SK-N-SH (cell line): ENCODE results near the gene ADPRHL1. TPM values are rescaled to one million over a fixed set of nuclear protein-coding genes. Genes with fewer than 3 reads are reported as not detected.
"Not testable (repeated sequence)": the region's sequence is repeated elsewhere in the genome, so short reads cannot be mapped to it uniquely, and the experiment has no call there.

Source experiments
- CTCF ChIA-PET: fragments of 300-600, 350-600 bp; formaldehyde crosslinking; extraction: SDS; loops from one replicate; lab custom pipeline; 2021; lab: Yijun Ruan, JAX
- POLR2A ChIA-PET: fragments of 350-600 bp; sonication (Branson Sonifier 250); formaldehyde crosslinking; extraction: SDS; loops from one replicate; lab custom pipeline; 2020; ENCODE audit warnings: antibody characterized with exemption, inconsistent platforms; lab: Yijun Ruan, JAX
- DNase-seq: peaks from one replicate; pipeline ENCODE4 v3.0.0; 2012
- H2AFZ ChIP-seq: fragments of 200-600 bp; sonication (generic); 2 replicates; pipeline ENCODE4 v1.8.1; 2016; ENCODE audit warnings: antibody characterized with exemption, mild to moderate bottlenecking, low read depth
- H3F3A ChIP-seq: fragments of 200-600 bp; sonication (generic); replicated peaks from 2 replicates; pipeline ENCODE3; 2016; ENCODE audit warnings: antibody characterized with exemption, mild to moderate bottlenecking; ENCODE audit not compliant: insufficient read depth
- H3K27ac ChIP-seq, 2 experiments: fragments of 200-500 bp in 1 of 2; fragments of 200-600 bp in 1 of 2; sonication (Bioruptor generic) in 1 of 2; sonication (generic), shearing (Covaris generic) in 1 of 2; 2 replicates each; pipeline versions ENCODE4 v1.5.1 to v1.6.1; 2014 to 2016; ENCODE audit warnings: low read depth in 2 of 2, inconsistent platforms in 1 of 2, low read length in 1 of 2, mild to moderate bottlenecking in 1 of 2, mixed read lengths in 1 of 2
- H3K27me3 ChIP-seq: fragments of 200-600 bp; sonication (generic), shearing (Covaris generic); 2 replicates; pipeline ENCODE4 v1.6.1; 2016; ENCODE audit warnings: mixed run types; ENCODE audit not compliant: insufficient read depth
- H3K36me3 ChIP-seq, 2 experiments: fragments of 200-500 bp in 1 of 2; fragments of 200-600 bp in 1 of 2; sonication (Bioruptor generic) in 1 of 2; sonication (generic) in 1 of 2; replicated peaks in 1 of 2; 2 replicates each; pipeline versions ENCODE3 to v1.5.1; 2014 to 2016; ENCODE audit warnings: low read length in 1 of 2, mild to moderate bottlenecking in 1 of 2; ENCODE audit not compliant: insufficient read depth in 2 of 2, control insufficient read depth in 1 of 2
- H3K4me1 ChIP-seq, 2 experiments: fragments of 200-500 bp in 1 of 2; fragments of 200-600 bp in 1 of 2; sonication (Bioruptor generic) in 1 of 2; sonication (generic), shearing (Covaris generic) in 1 of 2; 2 replicates each; pipeline versions ENCODE4 v1.5.1 to v1.6.1; 2014 to 2016; ENCODE audit warnings: low read depth in 1 of 2, low read length in 1 of 2, mixed run types in 1 of 2; ENCODE audit not compliant: insufficient read depth in 2 of 2, control insufficient read depth in 1 of 2
- H3K4me2 ChIP-seq: fragments of 200-600 bp; sonication (generic), shearing (Covaris generic); 2 replicates; pipeline ENCODE4 v1.6.1; 2017; ENCODE audit warnings: mixed run types
- H3K4me3 ChIP-seq, 2 experiments: fragments of 200-500 bp in 1 of 2; fragments of 200-600 bp in 1 of 2; sonication (Bioruptor generic) in 1 of 2; sonication (generic), shearing (Covaris generic) in 1 of 2; 2 replicates each; pipeline versions ENCODE4 v1.5.1 to v1.8.1; 2014 to 2016; ENCODE audit warnings: low read depth in 2 of 2, inconsistent platforms in 1 of 2, low read length in 1 of 2, mild to moderate bottlenecking in 1 of 2, mixed read lengths in 1 of 2, moderate library complexity in 1 of 2
- H3K79me2 ChIP-seq: fragments of 200-600 bp; sonication (generic); 2 replicates; pipeline ENCODE4 v1.8.1; 2017; ENCODE audit warnings: mild to moderate bottlenecking; ENCODE audit not compliant: insufficient read depth
- H3K9ac ChIP-seq: fragments of 200-600 bp; sonication (generic); 2 replicates; pipeline ENCODE4 v1.6.1; 2017; ENCODE audit warnings: mixed run types
- H3K9me2 ChIP-seq: fragments of 200-600 bp; sonication (generic); 2 replicates; pipeline ENCODE4 v1.6.1; 2017; ENCODE audit warnings: mixed run types
- H3K9me3 ChIP-seq: fragments of 200-600 bp; sonication (generic); 2 replicates; pipeline ENCODE4 v1.6.1; 2017; ENCODE audit warnings: mixed run types, mild to moderate bottlenecking, moderate library complexity
- H4K20me1 ChIP-seq: fragments of 200-600 bp; sonication (generic); 2 replicates; pipeline ENCODE4 v1.6.1; 2017; ENCODE audit warnings: mild to moderate bottlenecking, mixed run types; ENCODE audit not compliant: insufficient read depth
- EP300 ChIP-seq, 2 experiments: IDR thresholded peaks; 2 replicates each; pipeline versions ENCODE4 v1.4.0 to v1.6.1; 2012; ENCODE audit warnings: borderline replicate concordance in 1 of 2, low read depth in 1 of 2, low read length in 1 of 2
- EZH2phosphoT487 ChIP-seq: fragments of 200-600 bp; sonication (generic); IDR thresholded peaks from 2 replicates; pipeline ENCODE4 v1.6.1; 2017; ENCODE audit warnings: low read depth, mixed run types, mild to moderate bottlenecking, antibody characterized with exemption, moderate library complexity, borderline replicate concordance
- GATA2 ChIP-seq: sonication (generic); formaldehyde crosslinking; IDR thresholded peaks from 2 replicates; pipeline ENCODE4 v1.5.0; 2020; ENCODE audit warnings: mild to moderate bottlenecking, missing genetic modification reagents
- JUND ChIP-seq: IDR thresholded peaks from 2 replicates; pipeline ENCODE4 v1.4.0; 2012
- RXRA ChIP-seq: IDR thresholded peaks from 2 replicates; pipeline ENCODE4 v1.4.0; 2012; ENCODE audit warnings: low read depth, mild to moderate bottlenecking, borderline replicate concordance
- SIN3A ChIP-seq: IDR thresholded peaks from 2 replicates; pipeline ENCODE4 v1.6.1; 2012; ENCODE audit warnings: low read depth, mild to moderate bottlenecking, low read length, moderate library complexity, borderline replicate concordance
- SMC3 ChIP-seq: IDR thresholded peaks from 2 replicates; pipeline ENCODE4 v1.6.1; 2012; ENCODE audit warnings: low read depth, low read length, improper control_type of control experiment
- WGBS: methylation state at CpG from one replicate; pipeline ENCODE4 v1.1.6; 2017; ENCODE audit warnings: low lambda C conversion rate; 5-methylcytosine and 5-hydroxymethylcytosine counted together
- polyA plus RNA-seq, 3 experiments: library from polyadenylated mRNA; depleted of rRNA; stranded (reverse); fragments of >200 nt; gene quantifications; 2 replicates each; pipeline ENCODE4 v1.2.3, GENCODE V29; 2012
- TF ChIP-seq, protein P1 (sequence below): fragments of 200-600 bp; sonication (generic); IDR thresholded peaks from 2 replicates; pipeline ENCODE4 v1.6.1; 2017; ENCODE audit warnings: antibody characterized with exemption, mild to moderate bottlenecking, moderate library complexity

Gene ADPRHL1
- polyA plus RNA-seq, 1 of the 3 experiments (the other 2 are of a cell fraction) = 1.0 TPM

DNA sequence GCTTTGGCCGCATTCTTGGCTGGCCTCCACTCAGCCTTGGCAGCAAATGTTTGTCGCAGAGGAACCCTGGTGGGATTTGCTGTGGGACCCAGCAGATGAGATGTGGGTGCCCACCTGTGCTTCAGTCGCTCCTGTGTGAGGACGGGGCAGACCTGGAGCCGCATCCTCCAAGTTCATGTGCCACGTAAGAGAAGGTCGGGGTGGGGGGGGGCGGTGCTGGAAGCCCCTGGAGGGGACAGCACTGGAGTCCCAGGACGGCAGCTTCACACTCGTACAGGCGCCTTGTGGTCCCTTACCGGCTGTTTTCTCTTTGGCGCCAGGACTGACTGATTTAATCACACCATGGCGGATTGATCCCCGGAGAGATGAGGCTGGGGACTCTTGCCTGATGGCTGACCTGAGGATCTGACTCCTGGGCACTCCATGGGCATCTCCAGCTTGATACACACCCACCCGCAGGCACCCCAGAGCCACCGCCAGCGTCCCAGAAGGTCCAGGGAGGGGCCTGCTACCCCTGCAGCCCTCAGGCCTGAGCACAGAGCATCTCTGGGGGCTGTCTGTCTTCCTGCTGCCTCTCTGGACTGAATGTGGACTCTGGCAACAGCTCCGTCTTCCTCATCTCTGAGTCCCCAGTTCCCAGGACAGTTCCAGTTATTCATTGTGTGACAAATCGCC lies 79.3 kb downstream of the ADPRHL1 start (continued):
- no peak for TF ChIP-seq EP300 (IDR thresholded peaks at IDR 0.05; ENCODE audit: borderline replicate concordance in 1 of 2, low read depth in 1 of 2, low read length in 1 of 2)
- no peak for TF ChIP-seq GATA2 (CRISPR knock-in tag)
- no peak for TF ChIP-seq JUND

DNA sequence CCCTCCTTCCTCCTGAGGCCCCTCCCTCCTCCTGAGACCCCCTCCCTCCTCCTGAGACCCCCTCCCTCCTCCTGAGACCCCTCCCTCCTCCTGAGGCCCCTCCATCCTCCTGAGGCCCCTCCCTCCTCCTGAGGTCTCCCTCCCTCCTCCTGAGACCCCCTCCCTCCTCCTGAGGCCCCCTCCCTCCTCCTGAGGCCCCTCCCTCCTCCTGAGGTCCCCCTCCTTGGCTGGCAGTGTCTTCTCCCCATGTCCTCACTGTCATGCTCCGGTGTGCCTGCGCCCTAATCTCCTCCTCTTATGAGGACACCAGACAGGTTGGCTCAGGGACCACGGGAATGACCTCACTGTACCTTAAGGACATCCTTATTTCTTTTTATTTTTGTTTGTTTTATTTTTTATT lies 81.6 kb downstream of the ADPRHL1 start:
- H3F3A ChIP-seq, H3K4me2 ChIP-seq, H3K36me3 ChIP-seq, POLR2A ChIA-PET, DNase-seq, H3K9me3 ChIP-seq, H3K9ac ChIP-seq, H4K20me1 ChIP-seq, H3K79me2 ChIP-seq, H3K4me3 ChIP-seq, H2AFZ ChIP-seq, H3K27me3 ChIP-seq, H3K4me1 ChIP-seq, H3K27ac ChIP-seq, H3K9me2 ChIP-seq: not testable (repeated sequence)
- 78% methylated on average over 3 of the region's 3 CpGs for WGBS
- CTCF ChIA-PET = interaction anchor here (1.2 to 1.7 kb wide), 2 partner anchors 190 to 216 kb away, joined by 3 read pairs; no protein-coding TSS in a partner anchor

DNA sequence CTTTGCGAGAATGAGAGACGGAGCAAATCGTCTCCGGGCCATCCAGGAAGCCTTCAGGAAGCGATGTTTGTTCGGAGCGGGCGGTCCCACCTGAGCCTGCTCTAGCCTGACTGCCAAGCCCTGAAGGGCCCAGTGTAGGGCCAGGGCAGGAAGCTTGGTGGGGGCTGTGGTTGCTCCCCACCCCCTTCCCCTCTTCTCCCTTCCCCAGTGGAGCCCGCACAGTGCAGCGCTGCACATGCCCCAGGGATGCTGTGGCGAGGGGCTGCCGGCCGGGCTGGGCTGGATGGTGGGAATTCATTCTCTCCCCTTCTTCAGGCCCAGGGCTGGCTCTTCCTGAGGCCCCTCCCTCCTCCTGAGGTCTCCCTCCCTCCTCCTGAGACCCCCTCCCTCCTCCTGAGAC lies 82.2 kb downstream of the ADPRHL1 start:
- Histone ChIP-seq H3K9me3 (no peaks in the 10 kb centered on the region), H4K20me1 (no peaks in the 10 kb centered on the region), H2AFZ (no peak overlapping the region), H3K4me1 (no peaks in the 10 kb centered on the region), H3K27me3 (no peaks in the 10 kb centered on the region; the same call in 1 of the 2 replicates), H3K36me3 (no peaks in the 10 kb centered on the region), H3K4me2 (no peak overlapping the region), H3K79me2 (no peaks in the 10 kb centered on the region), H3F3A (no peaks in the 10 kb centered on the region), H3K9me2 (no peaks in the 10 kb centered on the region), H3K4me3 (no peak overlapping the region), H3K9ac (no peak overlapping the region), H3K27ac (no peak overlapping the region)
- 86% methylated on average over 8 of the region's 13 CpGs for WGBS
- CTCF ChIA-PET = no interaction called here
- no peak for DNase-seq
- TF ChIP-seq RXRA (no peak), SMC3 (no peak), EZH2phosphoT487 (no peak), SIN3A (no peak)
- TF ChIP-seq, protein P1, sequence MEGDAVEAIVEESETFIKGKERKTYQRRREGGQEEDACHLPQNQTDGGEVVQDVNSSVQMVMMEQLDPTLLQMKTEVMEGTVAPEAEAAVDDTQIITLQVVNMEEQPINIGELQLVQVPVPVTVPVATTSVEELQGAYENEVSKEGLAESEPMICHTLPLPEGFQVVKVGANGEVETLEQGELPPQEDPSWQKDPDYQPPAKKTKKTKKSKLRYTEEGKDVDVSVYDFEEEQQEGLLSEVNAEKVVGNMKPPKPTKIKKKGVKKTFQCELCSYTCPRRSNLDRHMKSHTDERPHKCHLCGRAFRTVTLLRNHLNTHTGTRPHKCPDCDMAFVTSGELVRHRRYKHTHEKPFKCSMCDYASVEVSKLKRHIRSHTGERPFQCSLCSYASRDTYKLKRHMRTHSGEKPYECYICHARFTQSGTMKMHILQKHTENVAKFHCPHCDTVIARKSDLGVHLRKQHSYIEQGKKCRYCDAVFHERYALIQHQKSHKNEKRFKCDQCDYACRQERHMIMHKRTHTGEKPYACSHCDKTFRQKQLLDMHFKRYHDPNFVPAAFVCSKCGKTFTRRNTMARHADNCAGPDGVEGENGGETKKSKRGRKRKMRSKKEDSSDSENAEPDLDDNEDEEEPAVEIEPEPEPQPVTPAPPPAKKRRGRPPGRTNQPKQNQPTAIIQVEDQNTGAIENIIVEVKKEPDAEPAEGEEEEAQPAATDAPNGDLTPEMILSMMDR = no peak
- POLR2A ChIA-PET = no interaction called here
